MCF 10A (cell line): ENCODE results near the gene ELMO2. TPM values are rescaled to one million over a fixed set of nuclear protein-coding genes. Genes with fewer than 3 reads are reported as not detected.

Experiments
- BruUV-seq: library from RNA; stranded (reverse); fragments of 400-500 nt; replicated peaks from 2 replicates; lab custom pipeline; 2021; lab: Mats Ljungman, UMichigan
- CTCF ChIA-PET: fragments of 300-600 bp; sonication (Branson Sonifier 250); formaldehyde crosslinking; extraction: SDS; loops from one replicate; lab custom pipeline; 2021; ENCODE audit warnings: antibody characterized with exemption, inconsistent platforms; lab: Yijun Ruan, JAX
- POLR2A ChIA-PET: fragments of 300-600, 350-650 bp; sonication (Branson Sonifier 250); formaldehyde crosslinking; extraction: SDS; loops from one replicate; lab custom pipeline; 2020; ENCODE audit warnings: antibody characterized with exemption, inconsistent platforms; lab: Yijun Ruan, JAX
- DNase-seq: peaks from one replicate; pipeline ENCODE4 v3.0.0-alpha.2; 2018; ENCODE audit not compliant: unreplicated experiment
- H3K27ac Mint-ChIP-seq: one replicate; pipeline ENCODE4 v1.8.0; 2022; ENCODE audit warnings: mild to moderate bottlenecking, low read depth, mixed read lengths; ENCODE audit not compliant: unreplicated experiment
- H3K27me3 Mint-ChIP-seq: one replicate; pipeline ENCODE4 v1.8.0; 2022; ENCODE audit warnings: mixed read lengths; ENCODE audit not compliant: insufficient read depth, unreplicated experiment
- H3K36me3 Mint-ChIP-seq: one replicate; pipeline ENCODE4 v1.8.0; 2022; ENCODE audit warnings: mild to moderate bottlenecking, moderate library complexity, mixed read lengths; ENCODE audit not compliant: insufficient read depth, unreplicated experiment
- H3K4me1 Mint-ChIP-seq: one replicate; pipeline ENCODE4 v1.8.0; 2022; ENCODE audit warnings: mixed read lengths; ENCODE audit not compliant: insufficient read depth, unreplicated experiment
- H3K4me3 Mint-ChIP-seq: one replicate; pipeline ENCODE4 v1.8.0; 2022; ENCODE audit warnings: mild to moderate bottlenecking, moderate library complexity, mixed read lengths; ENCODE audit not compliant: unreplicated experiment
- H3K9me3 Mint-ChIP-seq: one replicate; pipeline ENCODE4 v1.8.0; 2022; ENCODE audit warnings: mixed read lengths; ENCODE audit not compliant: unreplicated experiment
- CTCF ChIP-seq: fragments of 200-600 bp; IDR thresholded peaks from one replicate; pipeline ENCODE4 v1.8.0; 2022; ENCODE audit warnings: antibody characterized with exemption, mild to moderate bottlenecking; ENCODE audit not compliant: unreplicated experiment
- intact Hi-C: fragments of 100-400 bp; cut with micrococcal nuclease; formaldehyde crosslinking; loops from 2 replicates; pipeline ENCODE4 v1.14.1; 2022
- total RNA-seq: library from RNA; stranded (reverse); gene quantifications from 2 replicates; pipeline ENCODE4 v1.2.3, GENCODE V29; 2022

ELMO2 gene
- total RNA-seq, 1 experiment from 2014 or later: 21.1 TPM

- CTCF ChIA-PET: interaction anchor here (0.5 to 1.0 kb wide), 4 partner anchors 117 to 418 kb away, joined by 3 to 4 read pairs (median 3); no protein-coding TSS in a partner anchor
- BruUV-seq: no TSS peak
- Mint-ChIP-seq H3K36me3 (no peaks in the 10 kb centered on the region), H3K4me3 (no peak overlapping the region), H3K9me3 (no peaks in the 10 kb centered on the region), H3K27ac (no peak overlapping the region), H3K27me3 (peaks cover 84% of the 10 kb centered on the region), H3K4me1 (no peaks in the 10 kb centered on the region)
- intact Hi-C loops: no loop called here
- no peak for TF ChIP-seq CTCF
- no peak for DNase-seq
- POLR2A ChIA-PET: interaction anchor here (1.6 kb wide), 1 partner anchor 9 kb away, joined by 5 read pairs; no protein-coding TSS in a partner anchor
Measured at GRCh38 chr20:46433051-46433450, 26.6 kb upstream of the ELMO2 start.

- BruUV-seq: no TSS peak
Measured at GRCh38 chr20:46430921-46431712, 24.7 kb upstream of the ELMO2 start.

GRCh38 chr20:46427384-46427783 lies 21.0 kb upstream of the ELMO2 start:
- ChIA-PET CTCF (interaction anchor here (0.7 to 2.9 kb wide), 3 partner anchors 11 to 413 kb away, joined by 3 to 14 read pairs (median 4); no protein-coding TSS in a partner anchor), POLR2A (no interaction called here)
- intact Hi-C loops: no loop called here
- TF ChIP-seq CTCF: no peak
- no peaks in the 10 kb centered on the region for H3K4me1 Mint-ChIP-seq
- H3K27ac Mint-ChIP-seq: no peak overlapping the region
- no peak for DNase-seq
- H3K27me3 Mint-ChIP-seq: peaks cover 94% of the 10 kb centered on the region
- no TSS peak for BruUV-seq
- H3K4me3 Mint-ChIP-seq: no peak overlapping the region
- no peaks in the 10 kb centered on the region for H3K9me3 Mint-ChIP-seq
- no peaks in the 10 kb centered on the region for H3K36me3 Mint-ChIP-seq

More at GRCh38 chr20:46430921-46431712, 24.7 kb upstream of the ELMO2 start:
- Mint-ChIP-seq H3K9me3 (no peaks in the 10 kb centered on the region), H3K4me1 (no peaks in the 10 kb centered on the region), H3K27ac (no peak overlapping the region), H3K36me3 (no peaks in the 10 kb centered on the region), H3K27me3 (peaks cover 99% of the 10 kb centered on the region), H3K4me3 (no peak overlapping the region)
- TF ChIP-seq CTCF: no peak
- intact Hi-C loops: no loop called here
- ChIA-PET POLR2A (no interaction called here), CTCF (interaction anchor here (0.6 kb wide), 1 partner anchor 318 kb away, joined by 3 read pairs; no protein-coding TSS in a partner anchor)
- no peak for DNase-seq

- Mint-ChIP-seq H3K36me3 (no peaks in the 10 kb centered on the region), H3K27ac (no peak overlapping the region), H3K9me3 (no peaks in the 10 kb centered on the region), H3K4me3 (no peak overlapping the region), H3K27me3 (peaks cover 93% of the 10 kb centered on the region), H3K4me1 (no peaks in the 10 kb centered on the region)
- BruUV-seq: no TSS peak
- DNase-seq: peak; percentile 57
- POLR2A ChIA-PET: interaction anchor here (0.7 to 1.8 kb wide), 5 partner anchors 10 to 59 kb away, joined by 3 to 6 read pairs (median 4); no protein-coding TSS in a partner anchor
- no peak for TF ChIP-seq CTCF
- intact Hi-C loops: no loop called here
- CTCF ChIA-PET: interaction anchor here (0.8 to 1.7 kb wide), 4 partner anchors 14 to 400 kb away, joined by 3 to 4 read pairs (median 3); no protein-coding TSS in a partner anchor
Measured at GRCh38 chr20:46423882-46424482, 17.6 kb upstream of the ELMO2 start.
